Epidermal melanocyte (primary cell): ENCODE measurements around the gene FFAR1.
"Not testable (repeated sequence)": the region's sequence is repeated elsewhere in the genome, so short reads cannot be mapped to it uniquely, and the experiment has no call there.

Source experiments
- DNase-seq: peaks from one replicate; pipeline ENCODE4 v3.0.0; 2011; ENCODE audit warnings: low spot score; ENCODE audit not compliant: insufficient read length

Gene FFAR1

GRCh38 chr19:35341565-35342225 is 6.0 kb upstream of the FFAR1 start:
- DNase-seq: no peak

- DNase-seq: no peak
Measured at GRCh38 chr19:35342430-35342829, 5.3 kb upstream of the FFAR1 start.

GRCh38 chr19:35344511-35345031 is 3.1 kb upstream of the FFAR1 start:
- DNase-seq: no peak

DNA sequence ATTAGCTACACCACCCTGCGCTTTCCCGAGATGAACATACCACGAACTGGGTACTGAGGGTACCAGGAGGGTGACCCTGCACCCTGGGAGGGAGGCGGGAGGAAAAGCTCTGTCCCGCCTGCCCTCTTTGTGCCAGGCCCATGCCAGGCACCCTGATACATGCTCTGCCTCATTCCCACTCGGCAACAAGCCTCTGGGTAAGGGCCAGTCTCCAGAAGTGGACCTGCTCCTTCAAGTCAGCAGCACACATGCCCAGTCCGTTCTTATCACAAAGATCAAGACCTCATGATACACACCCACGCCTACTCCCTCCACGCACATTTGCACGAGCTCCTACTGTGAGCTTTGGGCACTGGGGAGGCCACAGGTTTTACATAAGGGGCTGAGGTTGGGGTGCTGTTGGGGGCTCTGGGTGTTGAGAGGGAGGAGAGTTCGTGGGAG is 2.0 kb upstream of the FFAR1 start:
- no peak for DNase-seq

DNA sequence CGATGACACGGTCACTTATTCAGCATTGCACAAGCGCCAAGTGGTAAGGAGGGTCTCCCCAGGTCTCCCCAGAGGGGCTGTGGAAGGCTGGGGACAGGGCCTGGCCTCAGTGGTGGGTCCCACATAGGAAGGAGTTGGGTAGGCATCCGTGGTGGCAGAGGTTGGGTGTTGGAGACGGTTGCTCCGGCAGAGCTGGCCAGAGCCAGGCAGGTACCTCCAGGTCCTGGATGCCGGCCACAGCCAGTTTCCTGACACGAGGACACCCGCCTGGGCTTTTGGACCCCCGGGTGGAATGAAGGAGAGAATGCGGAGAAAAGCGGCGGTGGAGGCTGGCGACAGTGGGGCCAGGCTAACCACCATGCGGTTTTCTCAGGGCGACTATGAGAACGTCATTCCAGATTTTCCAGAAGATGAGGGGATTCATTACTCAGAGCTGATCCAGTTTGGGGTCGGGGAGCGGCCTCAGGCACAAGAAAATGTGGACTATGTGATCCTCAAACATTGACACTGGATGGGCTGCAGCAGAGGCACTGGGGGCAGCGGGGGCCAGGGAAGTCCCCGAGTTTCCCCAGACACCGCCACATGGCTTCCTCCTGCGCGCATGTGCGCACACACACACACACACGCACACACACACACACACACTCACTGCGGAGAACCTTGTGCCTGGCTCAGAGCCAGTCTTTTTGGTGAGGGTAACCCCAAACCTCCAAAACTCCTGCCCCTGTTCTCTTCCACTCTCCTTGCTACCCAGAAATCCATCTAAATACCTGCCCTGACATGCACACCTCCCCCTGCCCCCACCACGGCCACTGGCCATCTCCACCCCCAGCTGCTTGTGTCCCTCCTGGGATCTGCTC is 1.3 kb upstream of the FFAR1 start:
- no peak for DNase-seq

DNA sequence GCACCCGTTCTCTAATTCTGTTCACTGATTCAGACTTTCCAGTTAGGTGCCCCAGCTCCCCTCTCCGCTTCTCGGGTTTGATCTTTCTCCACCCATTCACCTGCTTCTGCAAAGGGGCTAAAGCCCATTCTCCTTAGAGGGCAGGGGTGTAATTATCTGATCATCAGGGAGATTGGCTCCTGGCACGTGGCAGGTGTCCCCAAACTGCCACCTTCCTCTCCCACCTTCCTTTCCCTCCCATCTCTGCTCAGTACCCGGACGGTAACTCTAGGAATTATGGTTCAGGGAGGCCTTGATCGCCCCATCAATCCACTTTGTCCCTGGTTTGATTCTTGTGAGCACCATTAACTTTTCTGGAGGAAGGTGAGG is 212 bp downstream of the FFAR1 start:
- DNase-seq: no peak

DNA sequence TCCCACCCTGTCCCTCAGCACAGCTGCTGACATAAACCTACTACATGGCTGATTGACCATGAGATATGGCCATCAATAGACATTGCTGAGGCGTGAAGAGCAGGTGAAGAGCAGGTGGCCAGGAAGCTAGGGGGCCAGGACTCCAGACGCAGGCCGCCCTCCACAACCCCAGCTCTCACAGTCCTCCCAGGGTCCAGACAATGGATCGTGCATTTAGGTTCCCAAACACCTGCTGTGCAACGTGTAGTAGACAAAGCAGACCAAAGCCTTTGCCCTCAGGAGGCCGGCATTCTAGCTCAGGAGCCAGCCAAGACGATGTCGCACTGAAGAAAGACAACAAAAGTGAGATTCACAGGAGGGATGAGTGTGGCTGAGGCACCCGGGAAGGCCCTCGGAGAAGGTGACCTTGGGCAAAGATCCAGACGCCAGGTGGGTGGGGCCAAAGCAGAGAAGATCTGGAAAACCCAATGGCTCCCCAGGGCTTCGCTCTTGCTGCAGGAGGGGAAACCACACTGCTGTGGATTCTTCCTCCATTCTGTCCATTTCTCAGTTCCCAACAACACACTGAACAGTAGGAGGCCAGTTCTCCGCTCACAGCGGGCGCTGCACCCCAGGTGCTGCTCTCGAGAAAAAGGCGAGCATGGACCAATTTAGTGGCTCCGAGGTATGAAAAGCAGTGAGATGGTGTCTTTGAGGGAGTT is 1.4 kb downstream of the FFAR1 start:
- no peak for DNase-seq

DNA sequence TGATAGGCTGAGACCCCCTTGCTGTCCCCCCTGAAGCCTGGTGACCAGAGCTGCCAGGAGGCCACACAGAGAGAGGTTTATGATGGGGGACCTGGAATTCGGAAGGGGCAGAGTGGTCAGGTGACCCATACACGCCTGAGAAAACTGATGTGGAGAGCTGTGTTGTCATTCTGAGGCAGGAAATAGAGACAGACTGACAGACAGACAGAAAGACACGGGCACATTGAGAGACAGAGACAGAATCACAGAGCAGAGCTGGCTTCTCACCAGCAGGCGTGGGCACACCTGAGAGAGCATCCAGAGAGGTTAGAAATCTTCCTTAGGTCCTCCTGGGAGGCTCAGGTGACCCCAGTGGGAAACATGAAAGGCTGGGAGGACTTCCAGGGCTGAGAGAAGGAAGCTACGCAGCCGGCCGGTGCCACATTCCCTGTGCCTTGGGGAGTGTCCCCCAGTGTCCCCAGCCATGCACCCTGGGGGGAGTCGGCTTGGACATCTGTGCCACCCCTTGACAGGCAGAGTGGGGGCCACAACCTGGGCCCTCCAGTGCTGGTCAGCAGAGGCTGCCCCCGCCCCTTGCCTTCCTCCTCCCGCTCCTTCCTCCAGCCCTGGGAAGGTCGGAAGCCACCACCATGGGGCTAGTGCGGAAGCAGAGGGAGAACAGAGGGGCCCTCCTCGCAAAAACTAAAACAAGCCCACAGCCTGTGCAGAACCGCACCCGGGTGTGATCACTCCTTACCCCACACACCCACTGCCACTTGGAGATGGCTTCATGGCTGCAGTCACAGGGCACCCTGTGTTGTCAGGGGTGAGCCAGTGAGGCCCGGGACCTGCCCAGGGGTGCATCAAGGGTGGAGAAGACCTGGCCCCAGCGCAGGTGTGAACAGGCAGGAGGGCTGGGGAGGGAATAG is 2.2 kb downstream of the FFAR1 start:
- no peak for DNase-seq

GRCh38 chr19:35350591-35350990 is 2.9 kb downstream of the FFAR1 start:
- DNase-seq: no peak

GRCh38 chr19:35351411-35352176 is 3.9 kb downstream of the FFAR1 start:
- no peak for DNase-seq

DNA sequence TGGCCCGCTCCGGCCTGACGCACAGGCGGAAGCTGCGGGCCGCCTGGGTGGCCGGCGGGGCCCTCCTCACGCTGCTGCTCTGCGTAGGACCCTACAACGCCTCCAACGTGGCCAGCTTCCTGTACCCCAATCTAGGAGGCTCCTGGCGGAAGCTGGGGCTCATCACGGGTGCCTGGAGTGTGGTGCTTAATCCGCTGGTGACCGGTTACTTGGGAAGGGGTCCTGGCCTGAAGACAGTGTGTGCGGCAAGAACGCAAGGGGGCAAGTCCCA is 4.4 kb downstream of the FFAR1 start:
- DNase-seq: no peak

DNA sequence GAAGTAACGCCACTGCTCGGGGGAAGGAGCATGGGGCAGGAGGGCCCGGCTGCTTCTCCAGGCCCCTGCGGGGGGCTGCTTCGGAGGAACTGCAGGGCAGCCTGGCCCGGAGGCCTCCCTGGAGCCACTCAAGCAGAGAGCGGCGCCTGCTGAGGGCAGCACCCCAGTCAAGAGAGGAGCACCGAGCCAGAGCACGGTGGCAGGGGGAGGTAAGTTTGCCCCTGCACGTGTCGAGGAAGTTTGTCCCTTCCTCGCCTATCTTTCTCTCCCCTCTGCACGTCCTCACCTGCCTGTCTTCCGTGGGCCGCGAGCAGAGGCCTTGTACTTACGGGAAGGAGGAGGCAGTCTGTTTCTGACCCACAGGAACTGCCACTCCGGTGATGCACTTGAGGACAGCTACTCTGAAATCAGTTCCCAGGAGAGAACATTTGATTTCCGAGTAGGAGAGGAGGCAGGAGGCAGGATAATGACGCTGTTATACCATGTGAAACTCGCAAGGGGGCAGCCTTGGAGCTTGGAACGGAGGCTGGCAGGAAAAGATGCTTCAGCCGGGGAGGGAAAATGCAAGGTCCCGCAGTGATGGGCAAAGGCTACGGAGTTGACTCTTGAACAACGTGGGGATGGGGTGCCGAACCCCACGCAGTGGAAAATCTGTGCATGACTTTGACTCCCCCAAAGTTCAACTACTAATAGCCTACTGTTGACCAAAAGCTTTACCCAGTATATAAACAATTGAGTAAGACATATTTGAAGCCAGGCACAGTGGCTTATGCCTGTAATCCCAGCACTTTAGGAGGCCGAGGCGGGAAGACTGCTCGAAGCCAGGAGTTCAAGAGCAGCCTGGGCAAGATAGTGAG is 5.0 kb downstream of the FFAR1 start:
- peak; percentile 90 for DNase-seq

DNA sequence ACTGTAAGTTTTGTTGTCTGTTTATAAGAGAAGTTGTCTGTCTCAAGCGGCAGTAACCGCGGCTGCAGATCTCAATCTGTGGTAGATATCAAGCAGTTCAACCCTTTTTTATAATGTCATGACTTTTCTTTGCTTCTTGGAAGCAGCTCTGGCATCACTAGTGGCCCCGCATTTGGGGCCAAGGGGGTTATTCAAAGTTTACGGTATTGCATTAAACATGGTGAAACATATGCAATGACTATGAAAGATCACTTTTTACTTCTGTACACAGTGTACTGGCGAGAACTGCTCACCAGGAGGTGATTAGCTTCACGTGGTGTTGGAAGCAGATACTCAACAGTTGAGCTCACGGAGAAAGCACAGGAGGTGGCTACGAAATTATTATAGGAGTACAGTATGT is 5.9 kb downstream of the FFAR1 start:
- no peak for DNase-seq

DNA sequence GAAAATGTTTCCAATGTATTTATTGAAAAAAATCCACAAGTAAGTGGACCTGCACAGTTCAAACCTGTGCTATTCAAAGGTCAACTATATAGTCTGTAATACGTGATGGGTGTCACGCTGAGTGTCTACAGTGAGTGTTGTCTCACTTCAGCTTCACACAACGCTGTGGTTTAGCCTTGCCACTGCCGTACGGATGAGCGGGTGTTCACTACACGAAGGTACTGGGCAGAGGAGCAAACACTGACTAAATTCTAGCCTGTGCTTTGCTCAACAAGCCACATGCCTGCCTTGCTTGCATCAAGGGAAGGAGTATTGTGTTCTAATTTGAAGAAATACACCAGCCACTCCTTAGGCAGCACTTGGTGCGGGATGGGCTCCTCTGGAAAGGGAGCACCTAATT is 7.2 kb downstream of the FFAR1 start:
- no peak for DNase-seq

DNA sequence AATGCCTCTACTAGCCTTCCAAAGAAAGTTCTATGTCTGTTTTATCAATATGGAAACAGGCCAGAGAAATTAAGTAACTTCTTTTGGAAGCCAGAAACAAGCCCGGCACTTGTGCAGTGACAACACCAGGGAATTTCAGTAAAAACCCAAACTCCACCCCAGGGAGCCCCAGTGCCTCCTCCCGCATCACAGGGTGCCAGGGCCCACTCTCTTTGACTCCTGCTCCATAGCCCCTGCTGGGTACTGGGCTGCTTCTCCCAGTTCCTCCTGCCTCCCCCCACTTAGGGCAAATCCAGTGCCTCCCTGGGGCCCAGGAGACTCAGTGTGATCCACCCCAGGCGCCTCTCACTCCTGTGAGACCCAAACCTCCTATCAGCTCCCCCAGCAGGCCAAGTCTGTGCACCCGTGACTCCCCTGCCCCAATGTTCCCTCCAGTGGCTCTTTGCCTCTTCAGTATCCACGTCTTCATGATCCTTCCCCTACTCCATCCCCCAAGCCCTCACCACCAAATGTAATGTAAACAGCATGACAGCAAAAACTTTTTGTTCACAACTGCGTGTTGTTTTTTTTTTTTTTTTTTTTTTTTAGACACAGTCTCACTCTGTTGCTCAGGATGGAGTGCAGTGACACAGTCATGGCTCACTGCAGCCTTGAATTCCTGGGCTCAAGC is 8.2 kb downstream of the FFAR1 start:
- DNase-seq: no peak

- no peak for DNase-seq
Measured at GRCh38 chr19:35357867-35358573, 10.3 kb downstream of the FFAR1 start, which contains the start of gene FFAR3. TSS of gene FFAR3 (plus strand) at chr19:35358460. CDS start at chr19:35358891, 431 bp downstream.

GRCh38 chr19:35358834-35359233 is 11.1 kb downstream of the FFAR1 start:
- DNase-seq: not testable (repeated sequence)

DNA sequence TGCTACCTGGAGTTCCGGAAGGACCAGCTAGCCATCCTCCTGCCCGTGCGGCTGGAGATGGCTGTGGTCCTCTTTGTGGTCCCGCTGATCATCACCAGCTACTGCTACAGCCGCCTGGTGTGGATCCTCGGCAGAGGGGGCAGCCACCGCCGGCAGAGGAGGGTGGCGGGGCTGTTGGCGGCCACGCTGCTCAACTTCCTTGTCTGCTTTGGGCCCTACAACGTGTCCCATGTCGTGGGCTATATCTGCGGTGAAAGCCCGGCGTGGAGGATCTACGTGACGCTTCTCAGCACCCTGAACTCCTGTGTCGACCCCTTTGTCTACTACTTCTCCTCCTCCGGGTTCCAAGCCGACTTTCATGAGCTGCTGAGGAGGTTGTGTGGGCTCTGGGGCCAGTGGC is 11.7 kb downstream of the FFAR1 start:
- DNase-seq: not testable (repeated sequence)
